HK-2 (cell line): ENCODE results near the gene ATG10.
"Not testable (repeated sequence)": the region's sequence is repeated elsewhere in the genome, so short reads cannot be mapped to it uniquely, and the experiment has no call there.

ENCODE experiments used
- DNase-seq: peaks from one replicate; pipeline ENCODE4 v3.0.0-alpha.2; 2018; ENCODE audit not compliant: unreplicated experiment

ATG10 gene

GRCh38 chr5:82222597-82223574 lies 251.1 kb downstream of the ATG10 start:
- DNase-seq: no peak

GRCh38 chr5:82225525-82226172 lies 253.8 kb downstream of the ATG10 start:
- peak; percentile 46 for DNase-seq

- DNase-seq: no peak
Measured at GRCh38 chr5:82234885-82235284, 263.1 kb downstream of the ATG10 start.

- DNase-seq: no peak
Measured at GRCh38 chr5:82244151-82244550, 272.3 kb downstream of the ATG10 start.

- DNase-seq: no peak
Measured at GRCh38 chr5:82244854-82245635, 273.2 kb downstream of the ATG10 start.

GRCh38 chr5:82246960-82247574 lies 275.2 kb downstream of the ATG10 start:
- no peak for DNase-seq

- DNase-seq: no peak
Measured at GRCh38 chr5:82252744-82253143, 280.9 kb downstream of the ATG10 start.

- DNase-seq: no peak
Measured at GRCh38 chr5:82255844-82256243, 284.0 kb downstream of the ATG10 start.

- DNase-seq: no peak
Measured at GRCh38 chr5:82257247-82257646, 285.4 kb downstream of the ATG10 start.

GRCh38 chr5:82257729-82258128 lies 285.9 kb downstream of the ATG10 start:
- no peak for DNase-seq

- no peak for DNase-seq
Measured at GRCh38 chr5:82259172-82259800, 287.5 kb downstream of the ATG10 start.

- no peak for DNase-seq
Measured at GRCh38 chr5:82265047-82265446, 293.2 kb downstream of the ATG10 start.

GRCh38 chr5:82267297-82267933 lies 295.6 kb downstream of the ATG10 start:
- DNase-seq: not testable (repeated sequence)

GRCh38 chr5:82269363-82269762 lies 297.5 kb downstream of the ATG10 start:
- DNase-seq: not testable (repeated sequence)

GRCh38 chr5:82272571-82273356 lies 300.9 kb downstream of the ATG10 start:
- not testable (repeated sequence) for DNase-seq

- DNase-seq: not testable (repeated sequence)
Measured at GRCh38 chr5:82273426-82273825, 301.6 kb downstream of the ATG10 start.

GRCh38 chr5:82274343-82275211 lies 302.8 kb downstream of the ATG10 start:
- DNase-seq: peak; percentile 28

- DNase-seq: no peak
Measured at GRCh38 chr5:82275216-82275664, 303.4 kb downstream of the ATG10 start.
